ENCODE data around the gene GPRC5D. TPM values are rescaled to one million over a fixed set of nuclear protein-coding genes. Genes with fewer than 3 reads are reported as not detected.
A peak's percentile ranks its signal among the peaks of the same experiment; 100 is the strongest.

The GPRC5D gene
- total RNA-seq, 1 donor from 2014 or later = not detected

DNA sequence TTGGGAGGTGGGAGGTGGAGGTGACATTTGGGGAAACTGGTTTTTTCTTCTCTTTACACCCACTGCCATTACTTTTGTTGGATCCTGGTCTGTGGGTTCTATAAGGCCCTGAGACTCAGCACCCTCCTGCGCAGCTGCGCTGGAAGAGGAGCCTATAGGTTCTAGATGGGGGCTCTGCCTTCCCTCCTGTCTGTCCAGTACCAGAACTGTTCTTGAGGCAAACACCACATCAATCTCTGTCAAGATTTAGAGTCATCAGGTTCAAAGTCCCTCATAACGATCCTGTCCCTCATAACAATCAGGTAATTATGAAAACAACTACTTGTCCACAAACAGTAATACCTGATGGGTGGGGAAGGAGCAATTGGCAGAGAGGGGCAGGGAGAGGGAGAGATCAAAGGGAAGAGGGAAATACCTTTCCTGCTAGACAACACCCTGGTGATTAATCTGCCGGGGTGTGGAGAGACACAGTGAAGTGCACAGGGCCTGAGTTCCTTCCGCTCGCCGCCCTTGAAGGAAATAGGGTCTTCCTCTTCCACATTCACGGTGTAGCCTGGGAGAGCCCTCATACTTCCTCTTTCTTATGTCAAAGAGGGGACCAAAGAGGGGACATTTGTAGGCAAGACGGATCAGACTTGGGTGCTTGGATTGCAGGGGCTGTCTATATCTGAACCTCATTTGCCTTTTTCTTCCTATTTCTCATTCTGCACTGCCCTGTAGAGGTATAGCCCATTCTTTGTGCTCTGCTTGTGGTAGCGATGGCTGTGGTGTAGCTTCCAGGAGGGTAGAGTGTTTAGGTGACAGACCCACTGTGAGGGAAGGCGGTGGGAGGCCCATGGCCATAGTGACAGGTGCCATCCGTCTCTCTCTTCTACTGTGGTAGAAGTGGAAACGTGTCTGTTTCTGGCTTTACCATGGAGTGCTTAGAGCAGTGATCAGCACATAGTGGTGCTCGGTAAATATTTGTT lies 48.0 kb downstream of the GPRC5D start:
- peak; percentile 67 for ATAC-seq

GRCh38 chr12:12902036-12902435 lies 49.9 kb downstream of the GPRC5D start:
- no peak for ATAC-seq

DNA sequence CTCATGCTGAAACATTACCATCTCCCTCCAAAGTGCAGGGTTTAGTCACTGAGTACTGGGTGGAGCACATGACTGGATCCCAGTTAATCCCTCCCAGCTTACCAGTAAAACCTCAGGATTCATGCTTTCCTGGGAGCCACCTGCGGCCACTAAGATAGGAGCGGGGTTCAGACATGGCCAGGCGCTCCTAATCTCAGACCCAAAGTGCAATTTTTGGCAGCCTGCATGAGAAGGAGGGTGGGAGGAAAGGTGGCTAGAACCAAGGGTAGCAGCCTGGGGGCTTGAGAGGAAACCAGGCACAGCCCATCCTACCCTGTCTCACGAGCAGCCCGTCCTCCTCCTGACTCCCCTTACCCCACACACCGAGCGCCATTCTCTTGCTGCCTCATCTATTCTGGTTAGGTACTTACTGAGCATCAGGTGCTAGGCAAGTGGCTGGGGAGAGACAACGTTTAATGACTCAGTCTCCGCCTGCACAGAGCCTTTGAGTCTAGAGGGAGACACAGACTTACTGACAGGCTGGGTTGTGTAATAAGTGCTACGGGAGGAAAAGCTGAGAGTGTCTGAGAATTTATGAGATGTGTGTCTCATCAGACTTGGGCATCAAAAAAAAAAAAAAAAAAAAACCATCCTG lies 50.7 kb downstream of the GPRC5D start:
- peak; percentile 87 for ATAC-seq

DNA sequence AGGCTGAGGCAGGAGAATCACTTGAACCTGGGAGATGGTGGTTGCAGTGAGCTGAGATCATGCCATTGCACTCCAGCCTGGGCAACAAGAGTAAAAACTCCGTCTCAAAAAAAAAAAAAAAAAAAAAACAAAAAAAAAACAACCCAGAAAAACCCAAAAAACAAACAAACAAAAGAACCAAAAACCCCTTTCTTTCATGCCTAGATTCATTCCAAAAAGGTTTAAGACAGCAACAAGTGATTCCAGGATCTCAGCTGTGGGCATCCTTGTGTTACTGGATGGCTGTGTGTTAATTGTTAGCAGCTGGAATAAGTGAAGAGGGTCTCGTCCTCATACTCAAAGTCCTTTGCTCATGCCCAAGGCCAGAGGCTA lies 51.2 kb downstream of the GPRC5D start:
- no peak for ATAC-seq

GRCh38 chr12:12899530-12900380 lies 52.2 kb downstream of the GPRC5D start:
- peak; percentile 66 for ATAC-seq

DNA sequence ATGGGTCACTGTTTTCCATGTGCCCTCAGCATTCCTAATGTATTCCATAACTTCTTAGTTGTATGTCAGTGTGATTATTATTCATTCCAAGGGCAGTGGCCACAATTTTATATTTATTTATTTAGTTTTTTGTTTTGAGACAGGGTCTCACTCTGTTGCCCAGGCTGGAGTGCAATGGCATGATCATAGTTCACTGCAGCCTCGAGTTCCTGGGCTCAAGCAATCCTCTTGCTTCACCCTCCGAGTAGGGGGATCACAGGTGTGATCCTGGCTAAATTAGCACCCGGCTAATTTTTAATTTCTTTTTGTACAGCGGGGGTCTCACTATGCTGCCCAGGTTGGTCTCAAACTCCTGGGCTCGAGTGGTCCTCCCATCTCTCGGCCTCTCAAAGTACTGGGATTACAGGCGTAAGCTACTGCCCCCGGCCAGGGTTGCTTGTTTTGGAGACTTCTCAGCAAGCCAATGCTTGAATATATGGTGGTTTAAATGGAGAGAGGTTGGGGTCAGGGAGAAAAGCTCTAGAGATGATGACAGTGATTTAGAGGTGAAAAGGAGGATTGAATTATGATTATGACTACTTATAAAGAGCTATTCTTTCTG lies 53.0 kb downstream of the GPRC5D start:
- no peak for ATAC-seq

DNA sequence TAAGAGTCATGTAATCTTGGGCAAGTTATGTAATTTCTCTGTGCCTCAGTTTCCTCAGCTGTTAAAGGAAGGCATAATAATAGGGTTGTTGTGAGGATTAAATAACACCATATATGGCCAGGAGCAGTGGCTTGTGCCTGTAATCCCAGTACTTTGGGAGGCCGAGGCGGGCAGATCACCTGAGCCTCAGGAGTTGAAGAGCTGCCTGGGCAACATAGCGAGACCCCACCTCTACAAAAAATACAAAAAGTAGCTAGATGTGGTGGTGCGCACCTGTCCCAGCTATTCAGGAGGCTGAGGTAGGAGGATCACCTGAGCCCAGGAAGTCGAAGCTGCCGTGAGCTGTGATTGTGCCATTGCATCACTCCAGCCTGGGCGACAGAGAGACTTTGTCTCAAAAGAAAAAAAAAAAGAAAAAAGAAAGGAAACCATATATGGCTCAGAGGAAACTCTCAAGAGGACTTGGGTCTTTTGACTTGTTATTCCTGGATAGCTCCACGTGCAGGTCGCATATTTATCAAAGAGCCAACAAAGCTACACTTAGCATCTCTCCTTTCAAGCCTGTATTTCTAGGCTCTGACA lies 53.7 kb downstream of the GPRC5D start:
- no peak for ATAC-seq

GRCh38 chr12:12897302-12897701 lies 54.7 kb downstream of the GPRC5D start:
- no peak for ATAC-seq

- ATAC-seq = no peak
Observed at GRCh38 chr12:12896260-12896659, 55.7 kb downstream of the GPRC5D start.

GRCh38 chr12:12893438-12893837 lies 58.5 kb downstream of the GPRC5D start:
- ATAC-seq = no peak

- ATAC-seq = no peak
Observed at GRCh38 chr12:12892681-12893141, 59.3 kb downstream of the GPRC5D start.

DNA sequence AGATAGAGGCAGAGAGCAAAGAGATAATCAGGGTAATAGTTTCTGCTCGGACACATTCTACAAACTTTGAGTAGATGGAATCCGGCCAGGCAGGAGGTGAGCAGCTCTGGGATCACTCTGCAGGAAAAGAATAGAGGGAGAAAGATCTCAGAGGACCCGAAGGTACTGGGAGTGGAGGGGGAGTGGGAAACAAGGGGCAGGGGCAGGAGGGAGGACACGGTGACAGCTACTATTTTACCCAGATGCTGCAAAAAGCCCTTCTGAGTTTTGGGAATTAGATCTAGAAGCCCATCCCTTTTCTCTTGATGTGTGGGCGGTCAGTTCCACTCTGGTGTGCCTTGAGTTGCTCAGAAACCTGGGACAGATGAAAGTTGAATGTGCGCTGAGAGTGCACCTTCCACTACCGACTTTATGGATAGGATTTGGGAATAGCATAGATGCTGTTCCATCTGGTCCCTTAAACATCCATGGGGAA lies 60.1 kb downstream of the GPRC5D start:
- ATAC-seq = no peak

GRCh38 chr12:12891080-12891880 lies 60.7 kb downstream of the GPRC5D start, which contains the start of gene GPRC5A:
GPRC5A (plus strand) TSS chr12:12891562; CDS start chr12:12908250, 16,688 bp downstream.
- ATAC-seq = peak; percentile 88

Other genes with a start within 250 kb of the GPRC5D start
- gene CDKN1B, start 234.8 kb downstream of the GPRC5D start, total RNA-seq = 20.4 TPM
- gene APOLD1, start 166.5 kb downstream of the GPRC5D start, total RNA-seq = 3.1 TPM
- 36.5 TPM for gene DDX47, start 138.8 kb downstream of the GPRC5D start, total RNA-seq
- gene GPRC5A, start 60.6 kb downstream of the GPRC5D start, total RNA-seq = 11.8 TPM
- 24.5 TPM for gene HEBP1, start 48.1 kb upstream of the GPRC5D start, total RNA-seq
- gene FAM234B, start 92.2 kb upstream of the GPRC5D start, total RNA-seq = 2.4 TPM
- gene GSG1, start 151.5 kb upstream of the GPRC5D start, total RNA-seq = not detected
- 1,972 TPM for gene EMP1, start 244.6 kb upstream of the GPRC5D start, total RNA-seq